Glomerular visceral epithelial cell (primary cell): ENCODE data around the gene FSD1L.
"Not testable (repeated sequence)": the region's sequence is repeated elsewhere in the genome, so short reads cannot be mapped to it uniquely, and the experiment has no call there.

Experiments
- DNase-seq: peaks from one replicate; pipeline ENCODE4 v3.0.0-alpha.2; 2016; ENCODE audit errors: extremely low spot score

FSD1L gene

GRCh38 chr9:105557804-105558610 is 110.2 kb downstream of the FSD1L start, which contains the start of gene FKTN:
FKTN (plus strand) TSS chr9:105558131; CDS start chr9:105575033, 16,902 bp downstream.
- peak; percentile 87 for DNase-seq

- DNase-seq, result no peak
Measured at GRCh38 chr9:105572455-105572854, 124.6 kb downstream of the FSD1L start.

- not testable (repeated sequence) for DNase-seq
Measured at GRCh38 chr9:105579952-105580351, 132.1 kb downstream of the FSD1L start.

GRCh38 chr9:105581550-105581949 is 133.7 kb downstream of the FSD1L start:
- DNase-seq, result not testable (repeated sequence)

GRCh38 chr9:105593145-105593544 is 145.3 kb downstream of the FSD1L start:
- DNase-seq, result no peak
